Nephron (organoid): ENCODE data around the gene CHRNA7.

Experiments used
- H3K27ac Mint-ChIP-seq, 3 experiments: 2 replicates each; pipeline ENCODE4 v1.8.0; 2020; ENCODE audit warnings: mixed read lengths in 3 of 3, mild to moderate bottlenecking in 2 of 3, moderate library complexity in 1 of 3
- H3K27me3 Mint-ChIP-seq: 2 replicates; pipeline ENCODE4 v1.8.0; 2021; ENCODE audit warnings: low read depth, mild to moderate bottlenecking, moderate library complexity, mixed read lengths
- H3K36me3 Mint-ChIP-seq: 2 replicates; pipeline ENCODE4 v1.8.0; 2020; ENCODE audit warnings: low read depth, mixed read lengths
- H3K4me1 Mint-ChIP-seq: 2 replicates; pipeline ENCODE4 v1.8.0; 2020; ENCODE audit warnings: mixed read lengths
- H3K4me3 Mint-ChIP-seq, 3 experiments: 2 replicates each; pipeline ENCODE4 v1.8.0; 2020; ENCODE audit warnings: mild to moderate bottlenecking in 3 of 3, mixed read lengths in 3 of 3, moderate library complexity in 2 of 3
- H3K9me3 Mint-ChIP-seq: 2 replicates; pipeline ENCODE4 v1.8.0; 2020; ENCODE audit warnings: mixed read lengths
- TF ChIP-seq, protein P1 (sequence below), 3 experiments: fragments of 200-600 bp; sonication (generic); IDR thresholded peaks; one replicate each; pipeline ENCODE4 v1.5.0; 2021; ENCODE audit warnings: antibody characterized with exemption in 3 of 3; ENCODE audit not compliant: unreplicated experiment in 3 of 3

The CHRNA7 gene

DNA sequence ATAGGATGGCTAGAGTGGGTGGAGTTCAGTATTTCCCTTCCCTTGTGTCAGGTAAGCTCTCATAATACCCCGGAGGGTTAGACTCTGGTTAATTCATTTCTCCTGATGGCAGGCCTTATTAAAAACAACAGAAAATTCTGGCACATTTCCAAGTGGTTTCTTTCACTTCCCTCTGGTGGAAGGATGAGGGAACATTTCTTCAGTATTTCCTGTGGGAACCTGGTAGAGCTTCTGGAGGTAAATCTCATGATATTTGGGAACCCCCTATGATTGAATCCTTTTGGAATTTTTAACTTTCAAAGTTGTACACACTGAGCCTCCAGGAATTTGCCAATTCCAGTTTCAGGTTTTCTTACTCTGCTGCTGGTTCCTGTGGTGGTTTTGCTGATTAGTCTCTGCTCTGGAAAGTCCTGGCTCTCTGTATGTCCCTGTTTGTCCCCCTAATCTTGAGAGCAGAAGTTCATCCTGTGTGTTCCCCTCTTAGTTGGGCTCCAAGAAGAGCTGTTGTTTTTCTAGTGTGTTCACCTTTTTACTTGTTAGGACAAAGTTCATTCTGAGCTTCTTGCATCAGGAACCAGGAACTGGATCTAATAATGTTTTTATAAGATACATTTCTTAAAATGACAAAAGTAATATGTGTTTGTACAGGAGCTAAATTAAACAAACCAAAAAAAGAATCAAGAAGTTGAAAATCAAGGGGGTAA is 12.1 kb downstream of the CHRNA7 start:
- H3K9me3 Mint-ChIP-seq, result no peaks in the 10 kb centered on the region
- peaks cover 9% of the 10 kb centered on the region for H3K4me1 Mint-ChIP-seq

DNA sequence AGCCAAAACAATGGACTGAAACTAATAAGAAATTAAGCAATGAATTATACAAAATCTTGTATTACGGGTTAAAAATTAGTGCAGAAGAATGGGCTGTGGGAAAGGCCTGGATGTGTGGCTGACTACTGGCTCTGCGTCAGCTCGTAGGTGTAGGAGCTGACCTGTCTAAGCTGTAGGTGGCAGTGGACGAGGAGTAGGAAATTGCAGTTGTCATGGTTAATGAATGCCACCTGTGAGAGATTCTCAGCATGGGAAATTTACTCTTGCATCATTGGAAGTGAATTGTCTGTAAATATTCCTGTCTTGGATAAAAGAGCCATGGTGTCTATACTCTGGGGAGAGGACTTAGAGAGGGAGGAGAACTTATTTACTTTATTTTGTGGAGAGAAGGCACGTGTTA is 23.4 kb downstream of the CHRNA7 start:
- Mint-ChIP-seq H3K4me1 (peaks cover 20% of the 10 kb centered on the region), H3K9me3 (peaks cover 13% of the 10 kb centered on the region), H3K36me3 (peaks cover 17% of the 10 kb centered on the region), H3K27me3 (no peaks in the 10 kb centered on the region), H3K4me3 (peak overlapping the region in 1 of 3 experiments; percentile 1), H3K27ac (peak overlapping the region; percentile 41 to 80 (median 58))
- TF ChIP-seq, protein P1, sequence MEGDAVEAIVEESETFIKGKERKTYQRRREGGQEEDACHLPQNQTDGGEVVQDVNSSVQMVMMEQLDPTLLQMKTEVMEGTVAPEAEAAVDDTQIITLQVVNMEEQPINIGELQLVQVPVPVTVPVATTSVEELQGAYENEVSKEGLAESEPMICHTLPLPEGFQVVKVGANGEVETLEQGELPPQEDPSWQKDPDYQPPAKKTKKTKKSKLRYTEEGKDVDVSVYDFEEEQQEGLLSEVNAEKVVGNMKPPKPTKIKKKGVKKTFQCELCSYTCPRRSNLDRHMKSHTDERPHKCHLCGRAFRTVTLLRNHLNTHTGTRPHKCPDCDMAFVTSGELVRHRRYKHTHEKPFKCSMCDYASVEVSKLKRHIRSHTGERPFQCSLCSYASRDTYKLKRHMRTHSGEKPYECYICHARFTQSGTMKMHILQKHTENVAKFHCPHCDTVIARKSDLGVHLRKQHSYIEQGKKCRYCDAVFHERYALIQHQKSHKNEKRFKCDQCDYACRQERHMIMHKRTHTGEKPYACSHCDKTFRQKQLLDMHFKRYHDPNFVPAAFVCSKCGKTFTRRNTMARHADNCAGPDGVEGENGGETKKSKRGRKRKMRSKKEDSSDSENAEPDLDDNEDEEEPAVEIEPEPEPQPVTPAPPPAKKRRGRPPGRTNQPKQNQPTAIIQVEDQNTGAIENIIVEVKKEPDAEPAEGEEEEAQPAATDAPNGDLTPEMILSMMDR (IDR thresholded peaks at IDR 0.05; ENCODE audit: unreplicated experiment in 3 of 3), result peak in 1 of 3 experiments; percentile 12

More for the DNA sequence above, 12.1 kb downstream of the CHRNA7 start:
- H3K36me3 Mint-ChIP-seq, result no peaks in the 10 kb centered on the region
- TF ChIP-seq, protein P1 (IDR thresholded peaks at IDR 0.05; ENCODE audit: unreplicated experiment in 3 of 3), result peak; percentile 24 to 35 (median 34)
- no peak overlapping the region for H3K4me3 Mint-ChIP-seq
- H3K27ac Mint-ChIP-seq, result peak overlapping the region; percentile 21 to 76 (median 73)
- no peaks in the 10 kb centered on the region for H3K27me3 Mint-ChIP-seq

DNA sequence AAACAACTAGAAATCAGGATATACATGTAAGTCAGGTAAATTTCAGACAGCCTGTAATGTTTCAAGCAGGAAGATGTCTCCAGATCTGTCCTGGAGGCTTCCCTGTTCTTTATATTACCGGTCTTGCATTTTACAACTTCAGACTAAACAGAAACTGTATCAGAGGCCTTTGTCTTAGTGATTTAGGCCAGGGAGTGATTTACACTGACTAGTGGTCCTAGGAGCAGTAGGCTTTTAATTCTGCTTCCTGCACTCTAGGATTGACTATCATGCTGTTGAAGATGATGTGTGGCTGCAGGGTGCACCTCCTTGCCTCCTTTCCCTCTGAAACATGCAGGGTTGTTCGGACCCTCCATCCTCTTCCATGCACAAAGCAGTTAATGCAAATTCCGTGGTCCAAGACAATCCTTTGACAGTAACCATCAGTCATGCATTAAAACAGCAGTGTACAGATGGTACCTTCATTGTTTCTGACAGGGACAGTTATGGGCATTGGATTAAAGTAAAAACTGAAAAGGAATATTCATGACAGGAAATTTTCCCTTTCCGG is 27.6 kb downstream of the CHRNA7 start:
- Mint-ChIP-seq H3K4me1 (peaks cover 15% of the 10 kb centered on the region), H3K36me3 (peaks cover 3% of the 10 kb centered on the region), H3K27ac (peak overlapping the region; percentile 4 to 40 (median 14)), H3K4me3 (no peak overlapping the region), H3K27me3 (no peaks in the 10 kb centered on the region), H3K9me3 (no peaks in the 10 kb centered on the region)
- TF ChIP-seq, protein P1 (IDR thresholded peaks at IDR 0.05; ENCODE audit: unreplicated experiment in 3 of 3), result no peak

DNA sequence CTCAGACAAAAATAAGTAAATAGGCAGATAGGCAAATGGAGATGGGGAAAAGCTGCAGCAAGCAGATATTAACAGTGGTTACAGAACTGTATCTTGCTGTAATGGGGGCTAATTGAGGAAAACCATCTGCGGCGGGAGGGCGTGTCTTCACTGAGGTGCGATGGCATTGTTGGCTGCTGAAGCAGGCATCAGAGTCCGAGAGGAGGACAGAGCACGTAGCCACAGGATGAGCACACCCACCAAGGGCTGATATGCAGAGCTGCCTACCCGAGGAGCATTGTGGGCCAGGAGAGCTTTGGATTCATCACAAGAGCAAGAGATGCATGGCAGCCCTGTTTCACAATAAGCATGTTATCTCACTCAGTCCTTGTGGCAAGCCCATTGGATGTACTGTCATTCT is 30.4 kb downstream of the CHRNA7 start:
- H3K9me3 Mint-ChIP-seq, result peaks cover 14% of the 10 kb centered on the region
- TF ChIP-seq, protein P1 (IDR thresholded peaks at IDR 0.05; ENCODE audit: unreplicated experiment in 3 of 3), result no peak
- H3K27me3 Mint-ChIP-seq, result no peaks in the 10 kb centered on the region
- no peak overlapping the region for H3K4me3 Mint-ChIP-seq
- peaks cover 16% of the 10 kb centered on the region for H3K36me3 Mint-ChIP-seq
- no peaks in the 10 kb centered on the region for H3K4me1 Mint-ChIP-seq
- H3K27ac Mint-ChIP-seq, result no peak overlapping the region

DNA sequence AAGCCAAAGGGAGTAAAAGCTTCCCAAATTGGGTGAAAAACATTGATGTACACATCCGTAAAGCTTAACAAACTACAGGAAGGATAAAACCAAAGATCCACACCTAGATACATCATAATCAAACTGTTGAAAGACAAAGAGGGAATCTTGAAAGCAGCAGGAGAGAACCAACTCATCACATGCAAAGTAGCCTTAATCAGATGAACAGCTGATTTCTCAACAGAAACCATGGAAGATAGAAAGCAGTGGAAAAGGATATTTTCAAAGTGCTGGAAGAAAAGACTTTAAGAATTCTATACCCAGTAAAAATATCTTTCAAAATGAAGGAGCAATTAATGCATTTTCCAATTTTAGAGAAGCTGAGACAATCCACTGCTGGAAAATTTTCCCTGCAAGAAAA is 36.8 kb downstream of the CHRNA7 start:
- TF ChIP-seq, protein P1 (IDR thresholded peaks at IDR 0.05; ENCODE audit: unreplicated experiment in 3 of 3), result no peak
- Mint-ChIP-seq H3K36me3 (peaks cover 42% of the 10 kb centered on the region), H3K27me3 (no peaks in the 10 kb centered on the region), H3K4me1 (no peaks in the 10 kb centered on the region), H3K4me3 (no peak overlapping the region), H3K27ac (no peak overlapping the region), H3K9me3 (peaks cover 52% of the 10 kb centered on the region)
